DMS53 (cell line): ENCODE data around the gene FAM229A.

ENCODE experiments used
- DNase-seq: peaks from one replicate; lab custom pipeline; 2025; lab: John Stamatoyannopoulos, UW

FAM229A gene

DNA sequence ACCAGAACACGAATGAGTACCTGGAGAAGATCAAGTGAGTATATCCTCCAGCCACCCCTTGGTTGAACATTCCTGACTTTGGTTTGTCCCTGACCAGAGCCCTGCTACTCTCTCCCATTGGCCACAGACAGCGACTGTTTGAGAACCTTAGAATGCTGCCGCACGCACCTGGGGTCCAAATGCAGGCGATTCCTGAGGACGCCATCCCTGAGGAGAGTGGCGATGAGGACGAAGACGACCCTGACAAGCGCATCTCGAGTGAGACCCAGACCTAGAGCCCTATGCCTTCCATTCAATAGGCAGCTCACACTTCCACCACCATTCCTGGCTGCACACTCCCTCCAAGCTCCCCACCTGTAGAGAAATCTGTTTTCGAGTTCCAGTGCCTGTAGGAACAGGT lies 30.7 kb downstream of the FAM229A start:
- DNase-seq = no peak

DNA sequence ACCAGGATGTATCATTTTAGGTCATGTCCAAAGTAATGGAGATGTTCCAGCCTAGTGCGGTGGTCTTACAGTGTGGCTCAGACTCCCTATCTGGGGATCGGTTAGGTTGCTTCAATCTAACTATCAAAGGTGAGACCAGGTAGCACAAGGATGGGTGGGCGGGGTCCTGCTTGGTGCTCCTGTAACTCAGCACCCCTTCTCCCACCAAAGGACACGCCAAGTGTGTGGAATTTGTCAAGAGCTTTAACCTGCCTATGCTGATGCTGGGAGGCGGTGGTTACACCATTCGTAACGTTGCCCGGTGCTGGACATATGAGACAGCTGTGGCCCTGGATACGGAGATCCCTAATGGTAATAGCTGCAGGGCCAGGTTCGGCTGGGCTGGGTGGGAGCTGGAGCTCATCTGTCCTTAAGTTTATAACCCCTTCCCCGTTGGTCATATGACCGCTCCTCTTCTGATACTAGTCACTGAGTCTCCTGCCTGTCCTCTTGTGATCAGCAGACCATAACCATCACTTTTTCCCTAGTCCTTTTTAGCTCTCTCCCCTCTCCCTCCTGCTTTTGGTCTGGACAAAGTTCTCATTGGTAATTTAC lies 31.6 kb downstream of the FAM229A start:
- DNase-seq = no peak

DNA sequence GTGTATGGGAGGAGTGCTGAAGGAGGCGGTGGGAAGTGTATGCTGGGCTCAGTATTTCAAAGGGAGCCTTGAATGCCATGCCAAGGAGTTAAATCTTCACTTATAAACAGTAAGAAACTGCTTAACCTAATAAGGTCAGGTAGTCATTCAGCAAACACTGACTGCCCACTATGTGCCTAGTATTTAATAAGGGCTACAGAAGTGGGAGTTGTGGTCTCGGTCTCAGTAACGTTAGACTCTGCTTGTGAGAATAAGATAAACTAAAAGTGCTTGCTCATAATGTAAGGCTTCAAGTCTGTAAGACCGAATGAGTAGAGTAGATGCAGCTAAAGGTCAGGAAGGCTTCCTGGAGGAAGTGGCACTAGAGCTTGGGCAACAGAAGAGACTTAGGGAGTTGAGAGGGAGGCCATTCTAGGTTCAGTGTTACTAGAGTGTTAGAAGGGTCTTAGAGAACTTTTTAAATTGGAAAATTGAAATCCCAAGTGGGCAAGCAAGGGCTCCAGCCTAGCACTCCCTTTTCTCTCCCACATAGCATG lies 32.3 kb downstream of the FAM229A start:
- DNase-seq = no peak

DNA sequence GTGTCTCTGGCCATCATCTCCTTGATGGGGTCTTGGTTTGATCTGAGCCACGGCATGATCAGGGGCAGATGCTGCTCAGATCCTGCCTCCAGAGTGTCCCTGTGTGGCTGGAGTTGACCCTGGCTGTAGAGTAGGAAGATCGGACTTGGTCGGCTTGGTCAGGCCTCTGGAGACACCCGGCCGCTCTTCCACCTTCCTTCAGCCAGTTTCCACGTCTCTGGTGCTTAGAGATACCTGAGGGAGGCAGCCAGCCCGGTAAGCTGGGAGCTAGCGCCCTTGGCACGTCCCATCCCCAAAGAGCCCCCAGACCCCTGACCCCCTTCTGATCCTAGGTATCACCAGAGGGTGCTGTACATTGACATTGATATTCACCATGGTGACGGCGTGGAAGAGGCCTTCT lies 35.1 kb downstream of the FAM229A start:
- DNase-seq = no peak

DNA sequence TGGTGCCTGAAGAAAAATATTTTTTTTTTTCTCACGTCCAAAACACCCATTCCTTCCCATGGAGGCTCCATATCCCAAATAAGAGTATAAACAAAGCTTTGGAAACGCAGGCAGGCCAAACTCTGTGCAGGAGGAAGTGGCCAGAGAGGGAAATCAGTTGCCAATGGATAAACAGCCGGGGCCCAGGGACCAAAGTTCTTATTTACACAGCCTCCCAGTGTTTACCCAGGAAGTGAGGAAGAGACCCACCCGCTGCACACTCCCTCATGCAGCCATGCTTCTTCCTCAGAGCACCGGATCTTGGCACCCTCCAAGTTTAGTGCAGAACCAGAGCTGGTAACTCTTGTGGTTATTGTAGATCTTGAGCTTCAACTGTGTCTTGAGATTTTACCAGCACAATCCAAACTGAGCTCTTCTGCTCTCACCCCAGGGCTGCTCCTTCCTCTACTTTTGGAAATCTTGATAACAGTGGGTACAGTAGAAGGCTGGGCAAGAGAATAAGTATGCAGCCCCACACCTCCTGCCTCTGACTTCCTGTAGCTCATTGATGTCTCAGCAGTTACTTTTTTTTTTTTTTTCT lies 40.5 kb downstream of the FAM229A start:
- DNase-seq = peak; percentile 87

DNA sequence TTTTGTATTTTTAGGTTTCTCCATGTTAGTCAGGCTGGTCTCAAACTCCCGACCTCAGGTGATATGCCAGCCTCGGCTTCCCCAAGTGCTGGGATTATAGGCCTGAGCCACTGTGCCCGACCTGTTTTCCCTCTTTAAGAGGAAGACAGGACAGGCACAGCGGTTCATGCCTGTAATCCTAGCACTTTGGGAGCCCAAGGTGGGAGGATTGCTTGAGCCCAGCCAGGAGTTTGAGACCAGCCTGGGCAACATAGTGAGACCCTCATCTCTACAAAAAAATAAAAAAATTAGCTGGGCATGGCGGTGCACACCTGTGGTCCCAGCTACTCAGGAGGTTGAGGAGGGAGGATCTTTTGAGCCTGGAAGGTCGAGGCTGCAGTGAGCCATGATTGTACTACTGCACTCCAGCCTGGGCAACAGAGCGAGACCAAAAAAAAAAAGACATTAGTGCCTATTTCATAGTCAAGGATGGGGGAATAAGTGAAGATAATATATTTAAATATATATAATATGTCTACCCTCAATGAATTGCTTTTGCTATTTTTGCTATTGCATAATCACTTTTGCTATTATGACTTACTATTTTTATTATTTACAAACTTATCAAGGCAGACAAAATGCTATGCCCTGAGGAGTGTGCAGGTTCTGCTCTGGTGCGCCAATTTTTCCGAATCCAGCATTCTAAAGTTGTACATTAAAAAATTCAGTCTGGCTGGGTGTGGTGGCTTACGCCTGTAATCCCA lies 44.0 kb downstream of the FAM229A start:
- no peak for DNase-seq

DNA sequence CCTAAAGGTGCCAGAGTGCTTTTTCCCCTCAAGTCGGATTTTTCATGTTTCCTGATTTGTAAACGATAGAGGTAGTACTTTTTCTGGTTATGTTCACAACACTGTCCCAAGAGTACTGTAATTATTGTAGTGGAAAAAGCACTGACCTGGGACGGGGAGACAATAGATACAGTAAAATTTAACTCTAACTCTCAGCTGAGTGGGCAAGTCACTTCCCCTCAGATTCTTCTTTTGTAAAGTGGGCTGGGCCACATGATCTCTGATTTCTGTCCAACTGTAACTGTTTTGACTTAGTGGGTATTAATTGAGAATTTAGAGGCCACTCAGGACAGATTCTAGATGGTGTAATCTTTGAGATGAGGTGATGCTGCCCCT lies 45.4 kb downstream of the FAM229A start:
- DNase-seq = no peak

DNA sequence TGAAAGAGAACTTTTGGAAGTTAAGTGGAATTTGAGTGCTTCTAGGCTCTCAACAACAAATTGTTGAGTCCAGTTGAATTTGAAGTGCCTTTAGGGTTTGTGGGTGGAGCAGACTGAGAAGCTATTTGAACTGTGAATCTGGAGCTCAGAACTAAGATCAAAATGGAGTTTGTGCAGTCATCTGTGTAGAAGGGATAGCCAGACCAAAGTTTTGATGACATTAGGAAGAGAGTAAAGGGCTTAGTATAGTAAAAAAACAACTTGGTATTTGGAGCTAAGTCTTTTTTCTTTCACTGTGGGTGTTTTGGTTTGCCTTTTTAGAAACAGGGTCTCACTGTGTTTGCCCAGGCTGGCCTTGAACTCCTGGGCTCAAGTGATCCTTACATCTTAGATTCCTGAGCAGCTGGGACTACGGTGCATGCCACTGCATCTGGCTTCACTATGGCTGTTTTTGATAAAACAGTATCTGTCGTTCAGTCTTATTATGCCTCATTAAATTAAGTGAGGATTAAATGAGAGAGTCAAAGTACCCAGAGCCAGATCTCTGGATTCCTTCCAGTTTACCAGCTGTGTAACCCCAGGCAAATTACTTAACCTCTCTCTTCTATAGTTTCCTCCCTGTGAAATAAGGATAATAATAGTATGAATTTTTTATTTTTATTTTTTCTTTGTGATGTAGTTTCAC lies 50.4 kb downstream of the FAM229A start:
- no peak for DNase-seq
